Fibroblast of upper back skin (primary cell): Measurements from ENCODE around the gene PSME3IP1.
"Not testable (repeated sequence)": the region's sequence is repeated elsewhere in the genome, so short reads cannot be mapped to it uniquely, and the experiment has no call there.

Experiments used
- DNase-seq: peaks from one replicate; pipeline ENCODE4 v3.0.0-alpha.2; 2013

The PSME3IP1 gene

GRCh38 chr16:57123216-57123973, 62.4 kb downstream of the PSME3IP1 start:
- no peak for DNase-seq

DNA sequence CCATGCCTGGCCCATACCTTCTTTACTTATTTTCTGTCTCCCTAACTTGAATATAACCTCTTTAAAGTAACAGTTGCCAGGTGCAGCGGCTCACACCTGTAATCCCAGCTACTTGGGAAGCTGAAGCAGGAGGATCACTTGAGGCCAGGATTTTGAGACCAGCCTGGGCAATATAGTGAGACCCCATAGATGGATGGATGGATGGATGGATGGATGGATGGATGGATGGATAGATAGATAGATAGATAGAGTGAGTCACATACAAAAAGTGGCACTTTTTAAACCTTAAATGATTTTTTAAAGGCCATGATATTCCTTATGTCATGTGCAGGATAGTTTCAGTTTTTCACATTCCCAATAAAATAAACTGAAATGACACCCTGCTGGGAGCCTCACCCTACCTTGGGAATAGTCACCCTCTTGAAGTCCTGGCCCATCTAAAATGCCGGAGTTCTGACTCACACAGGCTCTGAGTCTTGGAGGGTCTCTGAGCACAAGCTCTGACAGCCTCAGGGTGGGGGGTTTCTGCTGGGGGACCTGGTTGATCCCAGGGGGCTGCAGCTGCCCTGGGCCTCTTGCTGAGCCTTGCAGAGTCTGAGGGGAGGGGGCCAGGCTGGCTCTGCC, 67.3 kb downstream of the PSME3IP1 start:
- DNase-seq: no peak

- peak; percentile 24 for DNase-seq
Measured at GRCh38 chr16:57115514-57116182, 70.2 kb downstream of the PSME3IP1 start.

DNA sequence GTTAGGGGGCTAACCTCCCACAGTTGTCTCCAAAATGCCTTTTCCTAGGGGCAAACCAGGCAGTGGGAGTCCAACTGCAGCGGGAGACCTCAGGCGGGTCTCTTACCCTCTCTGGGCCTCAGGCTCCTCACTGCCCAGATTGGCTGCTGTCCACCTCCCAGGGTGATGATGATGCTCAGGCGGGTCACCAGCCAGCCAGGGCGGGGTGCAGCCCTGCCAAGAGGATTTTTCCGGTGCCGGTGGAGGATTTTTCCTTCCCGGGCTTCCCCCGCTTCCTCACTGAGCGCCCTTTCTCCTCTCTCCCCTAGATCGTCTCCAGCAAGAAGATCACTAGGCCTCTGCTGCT, 70.7 kb downstream of the PSME3IP1 start:
- no peak for DNase-seq

GRCh38 chr16:57113664-57114063, 72.2 kb downstream of the PSME3IP1 start:
- no peak for DNase-seq

DNA sequence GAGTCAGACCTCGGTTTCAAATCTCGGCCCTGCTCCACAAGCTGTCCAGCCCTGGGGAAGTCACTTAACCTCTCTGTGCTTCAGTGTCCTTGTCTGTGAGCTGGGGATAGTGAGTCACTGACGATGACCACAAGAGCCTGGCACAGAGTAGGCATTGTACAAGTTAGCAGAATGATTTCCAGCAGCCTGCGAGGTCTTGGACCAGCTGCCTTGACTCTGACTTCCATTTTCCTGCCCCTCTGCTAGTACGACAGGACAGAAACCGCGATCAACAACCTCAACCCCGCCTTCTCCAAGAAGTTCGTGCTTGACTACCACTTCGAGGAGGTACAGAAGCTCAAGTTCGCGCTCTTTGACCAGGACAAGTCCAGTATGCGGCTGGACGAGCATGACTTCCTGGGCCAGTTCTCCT, 72.8 kb downstream of the PSME3IP1 start:
- DNase-seq: peak; percentile 7

DNA sequence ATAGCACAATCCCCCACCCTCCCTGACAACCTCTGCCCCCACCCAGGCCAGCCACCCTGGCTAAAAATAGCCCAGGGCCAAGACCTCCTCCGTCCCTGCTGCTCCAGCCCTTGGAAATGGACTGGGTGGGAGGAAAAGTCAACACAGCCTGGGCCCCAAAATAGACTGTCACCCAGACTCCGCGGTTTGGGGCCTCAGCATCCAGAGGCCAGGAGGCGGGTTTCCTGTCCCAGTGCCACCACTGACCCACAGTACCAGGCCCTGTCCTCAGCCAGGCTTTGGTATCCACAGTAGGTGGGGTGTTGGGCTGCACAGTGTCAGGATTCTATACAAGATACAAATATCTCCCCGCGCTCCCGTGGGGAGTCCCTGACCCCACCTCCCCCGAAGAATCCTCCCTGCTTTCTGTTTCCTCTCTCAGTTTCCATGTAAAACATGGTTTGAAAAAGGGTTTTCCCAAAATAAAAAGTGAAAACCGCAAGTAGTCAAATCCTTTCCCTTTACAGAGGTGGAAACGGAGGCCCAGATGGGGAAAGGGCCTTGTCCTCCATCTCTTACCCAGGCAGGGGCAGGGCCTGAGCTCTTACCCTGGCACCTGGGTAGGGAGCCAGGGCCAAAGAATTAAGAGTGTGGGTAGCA, 73.3 kb downstream of the PSME3IP1 start:
- DNase-seq: no peak

DNA sequence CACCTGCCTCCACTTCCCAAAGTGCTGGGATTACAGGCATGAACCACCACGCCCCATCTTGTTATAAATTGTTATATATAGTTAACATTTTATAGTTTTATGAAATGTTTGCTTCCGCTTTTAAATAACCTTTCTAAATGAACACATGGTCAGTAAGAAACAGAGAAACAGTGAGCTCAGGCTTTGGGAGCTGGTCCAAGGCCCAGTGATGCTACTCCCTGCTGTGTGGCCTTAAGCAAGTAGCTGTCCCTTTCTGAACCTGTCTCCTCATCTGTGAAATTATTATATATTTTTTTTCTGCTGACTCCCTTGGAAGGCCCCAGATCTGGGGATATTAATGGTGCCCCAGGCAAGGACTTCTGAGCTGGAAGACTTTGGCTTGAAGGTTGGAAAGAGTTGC, 74.4 kb downstream of the PSME3IP1 start:
- DNase-seq: no peak

DNA sequence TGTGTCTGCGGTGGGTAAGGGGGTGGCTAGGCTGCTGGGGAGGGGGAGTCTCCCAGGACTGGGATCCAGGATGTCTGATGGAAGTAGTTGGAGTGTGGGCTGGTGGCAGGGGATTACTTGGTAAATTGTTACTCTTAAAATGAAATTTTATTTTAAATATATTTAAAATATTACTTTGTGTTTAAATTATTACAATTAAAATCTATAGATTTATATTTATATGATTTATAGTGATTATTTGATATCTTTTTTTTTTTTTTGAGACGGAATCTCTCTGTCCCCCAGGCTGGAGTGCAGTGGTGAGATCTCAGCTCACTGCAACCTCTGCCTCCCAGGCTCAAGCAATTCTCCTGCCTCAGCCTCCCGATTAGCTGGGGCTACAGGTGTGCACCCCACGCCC, 74.9 kb downstream of the PSME3IP1 start:
- no peak for DNase-seq

GRCh38 chr16:57109259-57110105, 76.4 kb downstream of the PSME3IP1 start:
- DNase-seq: not testable (repeated sequence)

DNA sequence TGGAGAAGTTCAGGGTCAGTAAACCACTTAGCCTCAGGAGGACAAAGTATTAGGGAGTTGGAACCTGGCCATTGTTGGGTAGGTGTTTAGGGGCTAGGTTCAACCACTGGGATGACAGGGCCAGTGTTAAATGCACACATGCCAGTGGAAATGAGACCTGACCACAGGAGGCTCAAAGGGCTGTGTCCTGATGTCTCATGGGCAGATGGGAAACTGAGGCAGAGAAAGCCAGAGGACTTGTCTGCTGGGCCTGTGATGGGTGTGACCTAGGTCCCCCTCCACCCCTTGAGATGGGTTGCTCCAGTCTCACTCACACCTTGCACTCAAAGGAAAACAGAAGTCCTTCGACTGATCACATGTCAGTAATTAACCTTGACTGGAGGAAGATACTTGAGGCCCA, 77.4 kb downstream of the PSME3IP1 start:
- DNase-seq: no peak

DNA sequence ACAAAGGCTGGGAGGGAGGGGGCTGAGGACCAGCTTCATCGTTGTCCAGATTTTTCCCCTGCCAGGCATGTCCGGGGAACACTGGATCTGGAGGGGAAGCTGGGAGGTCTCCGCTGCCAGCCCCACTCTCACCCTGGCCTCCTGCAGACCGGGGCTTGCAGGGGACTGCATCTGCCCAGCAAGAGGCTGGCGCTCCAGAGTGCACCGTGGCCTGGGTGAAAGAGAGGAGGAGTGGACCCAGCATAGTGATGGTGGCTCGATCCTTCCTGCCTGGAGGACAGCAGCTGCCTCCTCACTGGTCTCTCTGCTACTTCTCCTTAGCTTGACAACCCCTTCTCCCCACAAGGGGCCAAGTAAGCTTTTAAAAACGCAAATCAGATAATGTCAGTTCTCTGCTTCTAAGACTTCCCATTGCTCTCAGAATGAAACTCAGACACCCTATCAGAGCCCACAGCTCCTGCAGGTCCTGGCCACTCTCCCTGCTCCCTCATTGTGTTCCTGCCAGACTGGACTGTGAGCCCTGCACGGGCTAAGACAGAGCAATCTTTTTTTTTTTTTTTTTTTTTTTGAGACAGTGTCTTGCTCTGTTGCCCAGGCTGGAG, 78.4 kb downstream of the PSME3IP1 start:
- no peak for DNase-seq

DNA sequence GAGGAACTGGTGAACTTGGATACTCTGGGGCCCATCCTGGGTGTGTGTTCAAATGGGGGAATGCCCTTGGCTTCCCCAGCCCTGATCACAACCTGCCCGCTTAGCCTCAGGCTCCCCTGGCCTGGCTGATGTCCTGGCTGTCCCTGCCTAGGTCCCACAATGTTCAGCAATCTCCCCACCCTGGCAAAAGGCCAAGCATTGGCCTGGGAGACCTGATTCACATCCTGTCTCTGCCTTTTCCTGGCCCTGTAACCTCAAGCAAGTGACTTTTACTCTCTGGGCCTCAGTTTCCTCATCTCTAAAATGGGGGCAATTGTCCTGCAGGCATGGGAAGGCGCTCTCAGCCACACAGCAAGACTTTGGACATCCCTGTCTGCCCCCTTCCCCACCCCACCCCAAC, 79.1 kb downstream of the PSME3IP1 start:
- no peak for DNase-seq

- DNase-seq: no peak
Measured at GRCh38 chr16:57105184-57105583, 80.7 kb downstream of the PSME3IP1 start.

- no peak for DNase-seq
Measured at GRCh38 chr16:57104706-57105105, 81.1 kb downstream of the PSME3IP1 start.

DNA sequence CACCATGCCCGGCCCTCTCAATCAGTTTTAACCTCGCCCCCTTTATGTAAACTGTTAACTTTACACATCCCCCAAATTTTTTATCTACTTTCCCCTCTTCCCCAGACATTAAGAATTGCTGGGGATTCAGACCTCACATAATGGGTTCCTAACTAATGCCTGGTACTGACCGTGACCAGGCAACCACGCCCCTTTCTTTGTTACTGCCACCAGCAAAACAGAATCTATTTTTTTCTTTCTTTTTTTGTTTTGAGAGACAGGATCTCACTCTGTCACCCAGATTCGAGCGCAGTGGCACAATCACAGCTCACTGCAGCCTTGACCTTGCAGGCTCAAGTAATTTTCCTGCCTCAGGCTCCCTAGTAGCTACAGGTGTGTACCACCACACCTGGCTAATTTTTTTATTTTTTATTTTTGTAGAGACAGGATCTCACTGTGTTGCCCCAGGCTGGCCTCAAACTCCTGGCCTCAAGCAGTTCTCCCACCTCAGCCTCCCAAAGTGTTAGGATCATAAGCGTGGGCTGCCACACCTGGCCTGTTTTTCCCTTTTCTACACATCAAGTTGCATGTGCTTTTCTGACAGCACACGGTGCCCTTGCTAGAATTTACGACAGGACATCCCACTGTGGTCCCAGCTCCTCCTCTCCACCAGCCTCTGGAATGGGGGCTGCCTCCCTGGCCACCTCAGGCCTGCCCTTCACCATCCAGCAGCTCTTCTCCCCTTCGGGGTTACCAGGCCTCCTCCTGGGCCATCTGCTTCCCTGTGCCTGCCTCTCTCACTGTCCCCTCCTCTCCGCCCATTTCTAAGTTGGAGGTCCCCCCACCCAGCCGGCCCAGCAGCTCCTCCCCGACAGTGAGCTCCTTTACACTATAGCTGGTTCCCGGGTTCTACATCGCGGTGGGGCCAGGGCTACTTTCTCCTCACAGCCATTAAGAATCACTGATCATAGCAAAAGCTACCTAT, 82.7 kb downstream of the PSME3IP1 start:
- no peak for DNase-seq
